Fibroblast of skin of scalp (primary cell): ENCODE measurements around the gene AGPAT2.

Source experiments
- DNase-seq: peaks from one replicate; pipeline ENCODE4 v3.0.0-alpha.2; 2013

AGPAT2 gene

DNA sequence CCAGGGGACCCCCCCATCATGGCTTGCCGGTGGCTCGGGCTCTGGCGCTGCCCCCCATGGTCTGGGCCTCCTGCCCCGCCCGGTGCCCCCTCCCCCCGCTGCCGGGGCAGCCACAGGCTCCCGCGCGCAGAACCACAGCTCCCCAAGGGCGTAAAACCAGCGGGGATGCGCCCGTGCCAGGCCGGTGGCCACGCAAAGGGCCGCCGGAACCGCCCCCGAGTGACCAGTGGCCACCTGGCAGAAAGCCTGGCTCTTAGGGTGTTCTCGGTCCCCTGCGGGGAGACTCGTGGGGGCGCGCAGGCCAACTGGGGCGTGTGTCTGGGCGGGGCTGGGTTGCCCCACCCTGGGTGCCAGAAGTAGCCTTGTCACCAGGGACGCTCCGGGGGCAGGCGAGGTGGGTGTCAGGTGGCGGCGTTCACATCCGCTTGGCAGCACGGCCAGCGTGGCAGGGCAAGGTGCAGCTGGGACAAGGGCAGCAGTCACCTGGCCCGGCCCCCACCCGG, 515 bp upstream of the AGPAT2 start:
- DNase-seq = no peak

DNA sequence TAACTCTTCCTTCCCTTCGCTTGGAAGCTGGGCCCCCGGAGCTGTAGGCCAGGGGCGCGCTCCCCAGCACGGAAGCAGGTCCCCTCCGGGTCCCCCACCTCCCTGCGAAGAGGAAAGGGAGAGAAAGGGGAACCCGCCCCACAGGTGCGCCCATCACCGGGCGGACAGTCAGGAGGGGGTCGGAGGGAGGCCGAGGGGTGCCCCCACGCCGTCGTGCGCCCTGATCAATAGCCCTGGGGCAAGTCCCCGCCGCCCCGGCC, 793 bp downstream of the AGPAT2 start:
- DNase-seq = no peak

DNA sequence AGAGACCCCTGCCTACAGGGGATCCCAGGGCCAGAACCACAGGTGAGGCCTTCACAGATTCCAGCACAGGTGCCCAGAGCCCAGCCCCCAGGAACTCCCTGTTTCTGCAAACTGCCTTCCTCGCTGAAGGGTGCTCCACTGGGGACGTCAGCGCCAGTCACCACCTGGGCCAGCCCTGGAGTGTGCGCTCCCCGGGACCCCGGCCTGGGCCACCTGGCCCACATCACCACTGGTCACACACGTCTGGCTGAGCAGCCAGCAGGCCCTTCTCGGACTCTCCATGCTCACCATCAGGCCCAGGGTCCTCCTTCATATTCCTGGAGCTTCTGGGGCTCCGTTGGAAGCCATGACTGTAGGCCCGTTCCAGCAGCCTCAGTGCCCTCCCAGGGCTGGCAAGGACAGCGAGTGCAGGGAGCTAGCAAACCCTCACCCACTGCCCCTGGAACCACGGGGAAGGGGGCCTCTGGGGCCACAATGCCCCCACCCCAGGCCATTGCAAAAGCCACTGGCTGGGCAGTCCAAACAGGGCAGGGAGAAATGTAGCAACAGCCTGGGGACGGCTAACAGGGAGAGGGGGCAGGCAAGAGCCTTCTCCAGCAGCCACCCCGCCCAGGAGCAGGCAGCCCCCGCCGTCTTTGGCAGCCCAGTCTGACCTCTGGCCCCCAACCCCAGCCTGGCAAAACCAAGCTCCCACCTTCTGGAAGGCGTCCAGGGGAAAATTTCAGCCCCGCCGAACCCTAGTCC, 1.3 kb downstream of the AGPAT2 start:
- DNase-seq = no peak

DNA sequence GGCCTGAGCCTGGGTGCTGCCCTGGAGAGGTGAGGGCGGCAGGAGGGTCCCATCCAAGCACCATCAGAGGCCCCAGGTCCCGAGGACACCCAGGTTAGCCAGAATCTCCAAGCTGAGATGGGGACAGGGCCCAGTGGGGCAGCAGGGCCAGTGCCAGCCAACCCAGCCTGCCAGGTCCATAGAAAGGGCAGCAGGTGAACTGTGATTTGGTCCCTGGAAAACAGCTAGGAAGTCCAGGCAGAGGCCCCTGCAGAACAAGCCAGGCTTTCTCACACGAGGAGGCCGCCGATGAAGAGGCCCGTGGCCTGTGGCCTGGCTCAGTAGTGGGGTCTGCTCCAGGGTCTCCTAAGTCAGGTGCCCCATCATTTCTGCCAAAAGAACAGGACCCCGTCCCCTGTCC, 2.0 kb downstream of the AGPAT2 start:
- no peak for DNase-seq

DNA sequence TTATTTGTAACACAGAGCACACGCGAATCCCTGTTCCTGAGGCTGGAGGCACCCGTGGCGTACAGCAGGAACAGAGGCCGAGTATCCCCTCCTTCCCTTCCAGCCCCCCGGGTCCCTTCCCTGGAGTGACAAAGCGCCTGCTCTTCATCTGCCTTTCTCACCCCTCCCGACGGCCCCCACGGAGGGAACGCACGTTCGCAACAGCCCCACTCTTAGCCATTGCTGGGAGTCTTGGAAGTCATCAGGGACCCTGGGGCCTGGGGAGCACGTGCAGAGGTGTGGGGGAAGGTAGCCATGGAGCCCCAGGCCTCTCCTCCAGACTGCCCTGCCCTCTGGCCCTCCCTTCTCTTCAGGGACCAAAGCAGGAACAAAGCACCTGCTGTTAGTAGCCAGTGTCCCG, 2.5 kb downstream of the AGPAT2 start:
- no peak for DNase-seq

DNA sequence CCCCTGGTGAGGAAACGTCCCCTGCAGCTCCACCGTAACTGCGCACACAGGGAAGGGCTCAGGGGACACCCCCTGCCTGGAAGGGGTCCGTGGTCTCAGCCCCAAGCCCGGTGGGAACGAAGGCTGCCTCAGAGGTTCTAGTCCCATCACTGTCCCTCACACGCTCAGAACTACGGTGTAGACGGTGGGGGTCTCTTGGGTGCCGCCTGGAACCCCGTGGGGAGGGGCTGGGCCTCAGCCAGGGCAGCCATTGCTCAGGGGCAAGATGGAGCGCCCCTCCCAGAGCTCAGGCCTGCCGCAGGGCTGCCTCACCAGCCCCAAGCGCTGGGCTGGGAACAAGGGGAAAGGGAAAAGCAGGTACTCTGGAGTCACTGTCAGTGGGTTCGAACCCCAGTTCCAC, 2.9 kb downstream of the AGPAT2 start:
- DNase-seq = no peak

DNA sequence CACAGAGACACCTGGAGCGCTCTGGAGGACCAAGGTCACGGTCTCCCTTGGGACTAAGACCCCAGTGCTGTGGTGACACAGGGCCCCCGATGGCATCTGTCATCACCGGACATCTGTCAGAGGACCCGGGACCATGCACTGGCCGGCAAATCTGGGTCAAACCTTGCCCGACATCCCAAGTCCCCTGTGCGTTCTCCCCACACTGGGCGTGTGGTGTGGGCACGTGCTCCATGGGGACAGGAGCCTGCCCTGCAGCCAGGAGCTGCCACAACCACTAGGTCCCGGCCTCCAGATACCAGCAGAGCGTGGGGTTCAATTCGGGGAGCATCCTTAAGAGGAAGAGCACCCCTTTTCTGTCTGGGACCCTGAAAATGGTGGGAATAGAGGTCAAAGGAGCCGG, 3.5 kb downstream of the AGPAT2 start:
- no peak for DNase-seq

DNA sequence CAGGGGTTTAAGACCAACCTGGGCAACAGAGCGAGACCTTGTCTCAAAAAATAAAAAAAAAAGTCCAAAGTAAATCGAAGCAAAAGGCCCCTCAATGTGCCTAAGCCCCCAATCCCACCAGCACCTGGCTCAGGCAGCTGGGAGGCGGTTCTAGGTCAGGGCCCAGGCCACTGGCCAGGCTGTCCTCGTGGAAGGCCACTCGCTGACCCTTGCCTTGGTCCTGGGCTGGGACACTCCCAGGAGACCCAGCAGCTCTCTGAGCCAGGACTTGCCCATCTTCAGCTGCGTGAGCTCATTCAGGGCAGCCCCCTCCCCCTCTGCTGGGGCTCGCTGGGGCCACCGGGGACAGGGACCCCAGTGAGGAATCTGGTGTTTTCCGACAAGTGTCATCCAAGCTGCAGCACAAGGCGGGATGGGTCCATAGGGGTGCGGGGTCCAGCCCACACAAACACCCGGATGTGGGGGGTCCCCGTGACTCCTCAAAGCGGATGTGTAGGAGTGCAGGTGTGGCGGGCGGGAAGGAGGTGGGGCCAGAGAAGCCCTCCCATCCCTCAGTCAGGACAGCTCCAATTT, 4.0 kb downstream of the AGPAT2 start:
- DNase-seq = no peak

DNA sequence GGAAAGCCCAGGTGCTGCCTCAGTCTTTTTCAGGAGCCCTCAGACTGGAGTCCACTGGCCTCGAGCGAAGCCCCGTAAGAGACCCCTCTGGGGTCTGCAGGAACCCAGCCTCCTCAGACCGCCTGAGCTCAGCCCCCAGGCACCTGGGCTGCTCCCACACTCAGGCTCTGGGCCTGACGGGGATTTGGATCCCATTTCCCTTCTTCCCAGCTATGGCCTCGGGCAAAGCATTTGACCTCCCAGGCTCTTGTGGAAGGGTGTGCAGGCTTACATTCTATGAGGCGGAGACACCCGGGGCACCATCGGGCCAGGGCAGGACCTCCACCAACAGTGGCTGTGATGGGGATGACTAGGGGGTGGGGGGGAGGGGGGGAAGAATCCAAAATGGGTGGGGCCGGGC, 4.5 kb downstream of the AGPAT2 start:
- DNase-seq = no peak

DNA sequence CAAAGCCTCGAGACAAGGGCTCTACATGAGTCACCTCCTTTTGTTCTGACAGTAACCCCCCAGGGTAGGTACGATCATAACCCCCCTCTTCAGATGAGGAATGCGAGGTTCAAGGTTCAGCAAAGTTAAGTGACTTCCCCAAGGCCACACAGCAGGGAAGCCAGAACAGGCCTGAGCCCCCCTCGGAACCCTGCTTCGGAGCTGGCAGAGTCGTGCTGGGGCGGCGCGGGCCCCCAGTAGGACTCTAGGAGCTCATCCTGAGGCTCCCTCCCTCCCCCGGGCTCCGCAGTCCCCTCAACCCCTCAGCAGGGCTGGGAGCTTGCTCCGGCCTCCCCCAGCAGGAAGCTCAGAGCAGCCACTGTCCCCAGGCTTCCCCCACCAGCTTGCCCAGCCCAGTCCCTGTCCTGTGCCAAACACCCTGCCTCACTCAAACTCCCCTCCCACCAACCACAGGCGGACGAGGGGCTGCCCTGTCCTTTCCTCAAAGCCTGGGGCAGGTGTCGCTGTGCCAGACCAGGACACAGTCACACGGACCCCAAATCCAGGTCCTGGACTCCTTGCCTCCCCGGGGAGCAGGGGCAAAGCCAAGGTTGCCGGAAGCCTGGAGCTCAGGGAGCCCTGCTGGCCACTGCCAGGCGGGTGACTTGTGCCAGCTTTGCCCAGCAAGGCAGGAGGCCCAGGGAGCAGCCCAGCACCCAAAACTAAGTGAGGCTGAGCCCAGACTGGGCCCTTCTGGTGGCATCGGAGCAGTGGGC, 5.1 kb downstream of the AGPAT2 start:
- DNase-seq = no peak

DNA sequence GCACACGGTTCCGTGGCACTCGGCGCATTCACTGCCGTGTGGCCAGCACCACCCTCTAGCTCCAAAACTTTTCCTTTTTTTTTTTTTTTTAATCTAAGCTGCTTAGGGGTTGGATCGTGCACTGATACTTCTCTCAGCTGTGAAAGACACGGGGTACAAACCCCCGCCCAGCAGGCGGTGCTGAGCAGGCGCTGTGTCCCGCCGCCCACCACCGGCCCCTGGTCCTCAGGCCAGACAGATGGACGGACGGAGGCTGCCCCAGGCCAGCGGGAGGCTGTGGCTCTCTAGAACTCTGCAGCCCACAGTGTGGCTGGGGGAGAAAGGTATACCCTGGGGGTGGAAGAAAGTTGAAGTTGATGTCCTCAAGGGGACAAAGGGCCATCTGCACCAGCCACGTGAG, 6.2 kb downstream of the AGPAT2 start:
- DNase-seq = no peak

DNA sequence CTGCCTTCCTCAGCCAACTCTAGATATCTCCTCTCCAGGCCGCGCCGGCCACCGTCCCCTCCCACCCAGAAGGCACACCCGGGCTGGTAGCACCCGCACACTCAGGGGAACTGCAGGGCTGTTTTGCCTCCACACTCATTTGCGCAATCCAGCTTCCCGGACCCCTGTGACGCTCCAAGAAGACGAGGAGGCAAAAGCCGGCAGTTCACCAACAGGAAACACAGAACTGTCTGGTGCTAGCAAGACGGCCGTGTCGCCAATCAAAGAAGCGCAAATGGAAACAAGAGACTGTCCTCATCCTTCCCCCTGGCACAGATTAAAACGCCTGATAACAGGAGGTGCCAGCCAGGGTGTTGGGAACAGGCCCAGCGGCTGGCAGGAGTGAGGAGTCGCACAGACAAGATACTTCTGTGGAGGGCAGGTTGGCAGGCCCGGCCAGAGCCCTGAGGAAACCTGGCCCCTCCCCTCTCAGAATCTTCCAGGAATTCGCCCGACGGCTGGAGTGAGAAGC, 7.8 kb downstream of the AGPAT2 start:
- no peak for DNase-seq

DNA sequence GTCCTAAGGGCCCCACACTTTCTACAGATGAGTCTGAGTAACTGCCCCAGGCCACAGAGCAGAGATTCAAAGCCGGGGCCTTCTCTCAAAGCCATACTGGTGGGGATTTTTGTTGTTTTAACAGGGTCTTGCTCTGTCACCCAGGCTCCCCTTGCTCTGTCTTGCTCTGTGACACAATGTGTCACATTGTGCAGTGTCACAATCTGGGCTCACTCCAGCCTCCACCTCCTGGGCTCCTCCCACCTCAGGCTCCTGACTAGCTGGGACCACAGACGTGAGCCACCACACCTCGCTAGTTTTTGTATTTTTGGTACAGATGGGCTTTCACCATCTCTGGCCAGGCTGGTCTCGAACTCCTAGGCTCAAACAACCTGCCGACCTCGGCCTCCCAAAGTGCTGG, 8.6 kb downstream of the AGPAT2 start:
- DNase-seq = no peak

DNA sequence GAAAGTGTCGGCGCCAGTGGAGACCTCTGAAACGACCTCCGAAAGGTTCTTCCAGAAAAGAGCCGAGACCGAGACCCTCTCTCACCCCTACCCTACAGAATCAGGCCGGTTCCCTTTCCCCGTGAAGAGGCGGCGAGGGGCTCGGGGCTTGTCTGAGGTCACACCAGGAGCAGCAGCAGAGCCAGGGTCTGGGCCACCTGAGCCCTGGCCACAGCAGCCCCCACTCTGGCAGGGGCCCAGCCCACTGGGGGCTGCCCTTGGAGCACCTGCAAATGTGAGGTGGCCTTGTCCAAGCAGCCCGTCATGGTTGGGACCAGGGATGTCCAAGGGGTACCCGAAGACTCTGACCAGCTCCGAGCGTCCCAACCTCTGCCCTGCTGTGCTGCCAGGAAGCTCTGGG, 9.2 kb downstream of the AGPAT2 start:
- DNase-seq = no peak

DNA sequence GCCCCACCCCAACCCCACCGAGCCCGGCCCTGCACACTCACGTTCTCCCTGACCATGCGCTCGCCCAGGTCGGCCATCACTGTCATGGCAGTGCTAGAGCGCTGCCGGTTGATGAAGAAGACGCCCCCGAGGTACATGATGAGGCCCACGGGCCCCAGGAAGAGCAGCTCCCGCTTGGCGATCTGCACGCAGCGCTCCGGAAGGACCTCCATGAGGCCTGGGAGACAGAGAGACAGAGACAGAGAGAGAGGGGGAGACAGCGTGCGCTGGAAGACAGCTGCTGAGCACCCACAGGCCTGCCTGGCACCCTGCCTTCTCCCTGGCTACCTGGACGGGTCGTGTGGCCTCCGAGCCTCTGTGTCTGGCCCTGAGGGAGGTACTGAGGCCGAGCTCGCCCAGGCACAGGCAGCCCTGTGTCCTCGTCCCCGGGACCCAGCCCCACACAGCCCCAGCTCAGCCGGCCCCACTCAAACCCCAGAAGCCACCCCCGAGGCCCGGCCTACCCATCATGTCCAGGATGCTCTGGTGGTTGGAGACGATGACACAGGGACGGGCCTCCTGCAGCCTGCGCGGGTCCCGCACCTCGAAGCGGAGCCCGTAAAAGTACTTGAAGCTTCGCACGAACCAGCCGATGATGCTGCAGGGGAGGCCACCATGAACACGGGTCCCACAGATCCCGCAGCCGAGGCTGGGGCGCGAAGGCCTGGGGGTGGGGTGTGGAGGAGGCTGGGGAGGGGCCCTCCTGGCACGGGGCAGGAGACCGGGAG, 10.2 kb downstream of the AGPAT2 start:
- DNase-seq = no peak

DNA sequence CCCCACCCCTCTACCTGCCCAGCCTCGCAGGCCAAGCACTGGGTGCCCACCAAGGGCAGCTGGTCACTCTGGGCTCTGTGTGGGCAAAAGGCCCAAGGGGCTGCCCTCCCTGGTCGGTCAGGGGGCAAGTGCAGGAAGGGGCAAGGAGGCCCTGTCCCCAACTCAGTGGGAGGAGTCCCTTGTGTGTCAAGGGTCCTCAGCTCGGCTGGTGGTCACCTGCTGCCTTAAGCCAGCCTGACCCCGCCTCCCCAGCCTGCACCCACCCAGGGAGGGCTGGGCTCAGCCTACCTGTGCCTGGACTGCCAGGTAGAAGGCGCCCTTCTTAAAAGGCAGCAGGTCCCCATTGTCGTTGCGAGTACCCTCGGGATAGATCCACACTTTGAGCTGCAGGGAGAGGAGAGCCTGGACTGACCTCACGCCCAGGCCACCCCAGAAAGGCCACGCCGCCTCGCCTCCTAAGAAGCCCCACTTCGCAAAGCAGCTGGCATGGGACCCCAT, 10.9 kb downstream of the AGPAT2 start:
- no peak for DNase-seq

DNA sequence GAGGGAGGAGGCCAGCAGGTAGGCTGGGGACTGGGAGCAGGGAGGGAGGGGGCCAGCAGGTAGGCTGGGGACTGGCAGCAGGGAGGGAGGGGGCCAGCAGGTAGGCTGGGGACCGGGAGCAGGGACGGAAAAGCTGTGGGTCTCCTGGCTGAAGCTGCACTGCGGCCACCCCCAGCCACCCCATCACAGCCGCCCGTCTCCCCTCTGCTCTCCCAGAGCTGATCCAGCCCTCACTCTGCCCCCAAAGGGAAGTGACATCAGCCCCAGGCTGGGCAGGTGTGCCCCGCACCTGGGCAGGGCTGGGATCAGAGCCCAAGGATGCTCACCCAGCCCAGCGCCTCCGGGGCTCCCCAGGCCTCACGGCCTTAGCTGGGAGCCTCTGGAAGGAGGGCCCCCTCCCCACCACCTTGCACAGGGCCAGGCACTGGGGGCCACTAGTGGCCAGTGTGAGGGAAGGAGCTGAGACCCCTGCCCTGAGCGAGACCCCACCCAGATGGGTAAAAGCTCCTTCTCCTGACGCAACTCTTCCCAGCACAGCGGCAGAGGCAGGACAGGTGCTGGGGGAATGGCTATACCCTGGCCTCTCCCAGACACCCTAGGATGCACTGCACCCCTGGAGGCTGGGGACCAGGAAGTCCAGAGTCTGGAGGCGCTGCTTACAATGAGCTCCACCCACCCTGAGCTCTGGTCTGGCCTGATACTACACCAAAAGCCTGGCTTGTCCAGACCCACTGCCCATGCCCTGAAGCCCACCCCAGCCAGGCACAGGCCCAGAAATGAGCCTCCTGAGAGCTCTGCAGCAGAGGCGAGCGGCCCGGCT, 11.6 kb downstream of the AGPAT2 start:
- no peak for DNase-seq

DNA sequence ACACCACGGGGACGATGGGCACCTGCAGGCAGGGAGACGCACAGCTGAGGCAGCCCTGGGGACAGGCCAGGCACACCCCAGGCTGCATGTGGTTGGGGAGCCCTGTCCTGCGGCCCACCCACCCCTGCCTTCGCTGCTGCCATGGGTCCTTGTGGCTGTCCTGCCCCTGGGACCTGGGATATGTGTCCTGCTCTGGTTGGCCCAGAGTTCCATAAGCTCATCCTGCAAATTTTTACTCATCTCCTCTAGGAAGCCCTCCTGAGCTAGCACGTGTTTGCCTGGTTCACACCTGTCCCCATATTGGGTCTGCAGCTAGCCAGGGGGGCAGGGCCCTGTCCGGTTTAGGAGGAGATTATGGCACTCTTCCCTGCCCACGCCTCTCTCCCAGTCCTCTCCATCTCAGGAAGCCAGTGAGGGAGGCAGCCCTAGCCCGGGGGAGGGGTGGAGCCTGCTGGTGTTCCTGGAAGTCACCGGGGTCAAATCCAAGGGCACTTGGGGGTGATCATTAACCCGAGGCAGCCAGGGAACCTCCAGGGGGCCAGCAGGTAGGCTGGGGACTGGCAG, 12.4 kb downstream of the AGPAT2 start:
- no peak for DNase-seq

DNA sequence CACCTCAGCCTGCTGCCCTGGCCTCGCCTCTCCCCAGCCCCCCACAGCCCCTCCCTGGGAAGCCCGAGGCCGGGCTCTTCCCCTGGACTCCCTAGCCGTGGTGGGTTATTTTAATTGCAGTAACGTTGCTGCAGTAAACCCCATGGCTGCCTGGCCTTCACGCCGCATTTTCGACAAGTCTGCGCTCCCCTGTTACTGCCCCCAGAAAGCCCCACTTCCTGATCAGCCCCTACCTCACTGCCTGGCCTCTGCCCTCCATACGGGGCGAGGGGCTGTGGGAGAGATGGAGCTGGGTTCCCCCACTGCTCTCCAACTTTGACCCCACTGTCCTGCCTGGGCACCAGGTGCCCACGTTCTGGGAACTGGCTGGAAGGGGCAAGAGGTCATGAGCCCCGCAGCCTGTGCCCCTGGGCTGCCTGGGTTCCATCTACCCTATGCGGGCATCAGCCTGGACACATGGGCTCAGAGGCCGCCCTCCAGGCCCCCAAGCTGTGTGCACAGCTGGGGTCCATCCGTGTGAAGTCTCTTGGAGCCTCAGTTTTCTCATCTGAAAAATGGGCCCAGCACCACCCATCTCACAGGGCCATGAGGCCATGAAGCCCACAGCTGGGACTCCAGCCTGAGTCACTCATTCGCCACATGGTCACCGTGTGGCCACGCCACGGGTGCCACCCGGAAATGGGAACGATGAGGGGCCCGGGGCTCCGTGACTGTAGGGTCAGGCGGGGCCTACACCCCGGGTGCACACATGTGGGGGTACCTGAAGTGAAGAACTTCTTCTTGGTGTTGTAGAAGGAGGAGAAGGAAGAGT, 13.1 kb downstream of the AGPAT2 start:
- DNase-seq = no peak

DNA sequence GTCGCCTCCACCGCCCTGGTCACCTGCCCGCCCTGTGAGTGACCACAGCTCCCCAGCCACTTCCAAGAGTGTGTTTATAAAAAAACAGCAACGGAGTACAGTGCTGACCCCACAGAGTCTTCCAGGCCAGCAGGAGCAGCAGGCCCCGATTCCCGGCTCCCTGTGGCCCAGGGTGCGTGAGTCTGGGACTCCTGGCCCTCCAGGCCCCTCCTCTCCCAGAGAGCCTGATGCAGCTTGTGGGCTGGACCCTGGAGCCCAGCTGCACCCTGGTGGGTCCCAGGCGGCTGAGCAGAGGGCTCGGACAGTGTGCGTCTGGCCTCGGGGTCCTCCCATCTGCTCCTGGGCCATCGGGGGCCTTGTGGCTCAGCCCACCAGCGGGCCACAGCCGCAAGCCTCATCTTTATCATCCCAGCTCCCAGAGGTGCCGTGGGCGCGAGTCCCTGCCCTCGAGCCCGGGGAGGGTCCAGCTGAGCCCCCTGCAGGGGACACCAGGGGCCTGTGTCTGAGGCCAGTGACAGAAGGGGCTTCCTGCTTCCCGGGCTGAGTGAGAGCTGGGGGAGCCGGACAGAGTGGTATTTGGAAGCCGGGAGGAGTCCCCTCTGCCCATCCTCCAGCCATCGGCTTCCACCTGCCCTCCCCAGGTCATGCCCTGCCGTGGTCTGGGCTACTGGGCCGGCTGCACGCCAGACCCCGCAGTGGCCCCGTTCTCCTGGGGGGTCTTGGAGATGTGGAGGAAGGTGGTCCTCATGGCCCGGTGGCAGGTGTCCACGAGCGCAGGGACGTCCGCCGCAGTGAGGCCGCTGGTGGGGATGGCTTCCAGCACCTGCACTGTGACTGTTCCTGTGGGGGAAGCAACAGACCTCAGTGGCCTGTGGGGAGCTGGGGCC, 13.9 kb downstream of the AGPAT2 start:
- DNase-seq = no peak
